ENCODE results near the gene DNAJB4.
"Not testable (repeated sequence)": the region's sequence is repeated elsewhere in the genome, so short reads cannot be mapped to it uniquely, and the experiment has no call there.

Gene DNAJB4

DNA sequence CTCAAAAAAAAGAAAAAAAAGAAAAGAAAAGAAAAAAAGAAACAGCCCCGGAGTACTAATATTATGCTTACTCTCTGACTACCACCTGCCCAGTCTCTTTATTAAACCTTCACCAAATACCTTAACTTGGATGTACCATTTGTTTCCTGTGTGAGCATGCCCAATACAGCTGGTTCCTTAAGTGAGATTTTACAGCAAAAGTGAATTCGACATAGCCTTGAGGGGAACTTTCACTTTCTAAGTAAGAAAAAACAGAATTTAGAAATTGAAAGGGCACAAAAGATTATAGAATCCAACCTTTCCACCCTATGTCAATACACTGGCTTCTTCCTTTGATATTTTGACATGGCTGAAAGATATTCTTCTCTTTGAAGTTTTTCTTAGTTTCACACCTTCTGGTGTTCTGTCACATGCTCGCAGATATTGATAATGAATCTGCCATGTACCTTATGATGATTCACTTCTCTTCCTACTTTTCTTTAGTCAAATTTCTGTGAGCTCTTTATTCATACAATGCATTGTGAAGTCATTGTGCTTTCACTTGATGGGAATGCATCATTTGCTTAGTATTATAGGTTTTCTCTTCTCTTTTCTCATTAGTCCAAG lies 35.8 kb downstream of the DNAJB4 start:
- DNase-seq: no peak

- no peak for DNase-seq
These were observed 38.7 kb downstream of the DNAJB4 start for GRCh38 chr1:78043436-78043835.

GRCh38 chr1:78044796-78045562 lies 40.2 kb downstream of the DNAJB4 start:
- no peak for DNase-seq

DNA sequence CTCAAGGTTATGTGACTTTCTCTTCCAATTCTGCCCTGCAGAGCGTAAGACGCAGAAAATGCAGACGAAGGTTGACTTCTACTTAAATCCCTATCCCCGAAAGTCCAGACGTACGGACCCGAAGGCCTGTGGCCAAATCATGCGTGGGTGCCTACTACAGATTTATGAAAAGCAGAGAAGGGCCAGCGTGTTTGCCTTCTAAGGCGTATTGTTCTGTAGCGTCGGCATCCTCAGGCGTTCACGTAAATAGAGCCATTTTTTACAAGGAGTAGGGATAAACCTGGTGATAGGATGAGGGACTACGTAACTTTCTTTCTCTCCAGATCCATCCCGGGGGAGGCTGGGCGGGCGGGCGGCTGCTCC lies 40.8 kb downstream of the DNAJB4 start:
- DNase-seq: no peak

DNA sequence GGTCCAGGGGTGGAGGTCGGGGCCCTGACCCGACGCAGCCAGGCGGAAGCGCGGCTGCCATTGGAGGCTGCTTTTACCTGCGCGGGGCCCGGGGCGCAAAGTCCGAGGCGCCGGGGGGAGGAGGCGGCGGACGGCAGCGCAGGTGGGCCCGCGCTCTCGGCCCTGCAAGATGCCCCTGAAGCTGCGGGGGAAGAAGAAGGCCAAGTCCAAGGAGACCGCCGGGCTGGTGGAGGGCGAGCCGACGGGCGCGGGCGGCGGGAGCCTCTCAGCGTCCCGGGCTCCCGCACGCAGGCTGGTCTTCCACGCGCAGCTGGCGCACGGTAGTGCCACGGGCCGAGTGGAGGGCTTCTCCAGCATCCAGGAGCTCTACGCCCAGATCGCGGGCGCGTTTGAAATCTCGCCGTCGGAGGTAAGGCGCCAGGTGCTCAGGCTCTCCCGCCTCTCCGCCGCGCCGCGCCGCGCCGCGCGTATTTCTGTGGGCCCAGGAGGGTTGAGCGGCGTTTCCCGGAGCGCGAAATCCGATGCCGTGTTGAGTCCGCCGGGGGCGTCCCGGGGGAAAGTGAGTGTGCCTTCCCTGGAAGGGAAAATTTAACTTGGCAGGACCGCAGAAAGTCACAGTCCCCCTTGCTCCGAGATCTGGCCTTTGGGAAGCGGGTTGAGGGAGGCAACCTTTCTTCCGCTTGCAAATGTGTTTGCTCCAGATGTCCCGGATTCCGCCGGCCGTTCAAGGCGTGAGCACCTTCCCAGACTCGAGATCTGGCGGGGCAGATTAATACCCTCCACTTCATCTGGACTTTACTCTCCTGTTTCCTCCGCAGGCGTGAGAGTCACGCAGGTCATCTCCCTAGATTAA lies 41.4 kb downstream of the DNAJB4 start, which contains the start of gene GIPC2:
Gene GIPC2 (plus strand): TSS at position 41 of the 853 bp plus-strand sequence. CDS start 129 bp downstream, at position 170.
- DNase-seq: peak; percentile 22

DNA sequence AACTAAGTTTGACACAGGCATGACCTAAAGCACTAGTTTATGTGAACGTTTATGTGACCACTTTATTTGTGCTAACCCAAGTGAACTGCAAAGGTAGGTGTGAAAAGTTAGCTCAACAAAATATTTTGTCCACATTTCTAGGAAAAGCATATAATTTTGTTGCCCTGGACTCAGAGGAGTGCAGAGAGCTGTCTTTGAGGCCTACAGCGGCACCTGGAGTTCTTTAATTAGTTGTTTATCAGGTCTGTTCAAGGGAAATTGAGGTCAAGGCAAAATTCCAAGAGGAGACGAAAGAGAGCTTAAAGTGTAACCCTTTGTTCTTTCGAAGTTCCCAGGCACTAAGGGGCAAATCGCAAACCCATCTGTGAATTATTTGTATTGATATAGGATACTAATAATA lies 42.4 kb downstream of the DNAJB4 start:
- no peak for DNase-seq

DNA sequence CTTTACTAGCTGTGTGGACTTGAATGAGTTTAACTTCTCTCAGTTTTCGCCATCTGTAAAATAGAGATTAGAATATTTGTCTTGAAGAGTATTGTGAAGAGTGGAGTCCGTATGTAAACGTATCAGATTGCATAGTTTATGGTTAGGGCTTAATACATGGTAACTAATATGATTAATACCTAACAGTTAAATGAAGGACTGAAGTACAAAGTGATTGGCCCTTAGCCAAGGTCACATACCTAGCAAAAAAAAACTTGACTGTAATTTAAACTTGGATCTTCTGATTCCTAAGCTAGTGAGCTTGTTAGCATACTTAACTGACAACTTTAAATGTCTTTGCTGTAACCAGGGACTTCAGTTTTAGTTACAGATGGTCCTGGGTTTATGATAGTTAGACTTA lies 42.9 kb downstream of the DNAJB4 start:
- no peak for DNase-seq

DNA sequence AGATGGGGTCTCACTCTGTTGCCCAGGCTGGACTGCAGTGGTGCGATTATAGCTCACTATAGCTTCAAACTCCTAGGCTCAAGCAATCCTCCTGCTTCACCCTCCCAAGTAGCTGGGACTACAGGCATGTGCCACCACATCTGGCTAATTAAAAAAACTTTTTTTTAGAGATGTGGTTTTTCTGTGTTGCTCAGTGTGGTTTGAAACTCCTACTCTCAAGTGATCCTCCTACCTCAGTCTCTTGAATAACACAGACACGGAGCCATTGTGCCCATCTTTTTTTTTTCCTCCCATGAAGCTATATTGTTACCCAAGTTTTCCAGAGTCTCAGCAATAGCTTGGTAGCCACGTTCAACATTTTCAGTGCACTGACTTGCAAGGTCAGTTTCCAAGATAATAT lies 43.7 kb downstream of the DNAJB4 start:
- DNase-seq: no peak

DNA sequence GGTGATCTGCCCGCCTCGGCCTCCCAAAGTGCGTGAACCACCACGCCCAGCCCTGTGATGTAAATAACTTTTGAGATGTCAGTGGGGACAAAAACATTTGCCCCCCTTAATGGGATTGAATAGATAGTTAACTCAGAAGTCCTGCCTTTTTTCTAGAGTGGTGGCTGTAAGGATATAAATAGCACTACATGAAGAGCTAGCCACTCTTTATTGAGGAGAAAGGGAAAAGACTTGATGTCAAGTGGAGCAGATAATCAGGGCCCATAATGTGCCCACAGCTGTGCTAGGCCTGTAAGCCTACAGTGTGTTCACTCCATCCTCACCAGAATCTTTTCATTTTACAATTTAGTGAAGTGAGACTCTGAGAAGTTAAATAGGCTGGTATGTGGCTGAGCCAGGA lies 44.7 kb downstream of the DNAJB4 start:
- no peak for DNase-seq

DNA sequence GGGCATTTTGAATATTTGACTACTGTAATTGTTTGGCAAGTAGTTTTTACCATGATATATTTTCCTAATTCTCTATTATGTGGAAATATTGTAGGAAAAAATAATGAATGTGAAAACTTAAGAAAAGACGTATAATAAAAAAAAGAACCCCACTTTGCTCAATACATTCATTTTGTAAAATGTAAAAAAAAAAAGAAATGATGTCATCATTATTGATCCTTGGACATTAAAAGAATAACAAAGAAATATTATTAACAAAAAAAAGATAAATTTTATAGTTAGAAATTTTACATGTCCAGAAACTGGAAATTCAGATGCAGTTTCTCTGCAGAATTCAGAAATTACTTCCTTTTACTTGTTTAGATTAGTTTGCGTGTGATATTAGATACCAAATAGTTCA lies 46.3 kb downstream of the DNAJB4 start:
- DNase-seq: no peak

DNA sequence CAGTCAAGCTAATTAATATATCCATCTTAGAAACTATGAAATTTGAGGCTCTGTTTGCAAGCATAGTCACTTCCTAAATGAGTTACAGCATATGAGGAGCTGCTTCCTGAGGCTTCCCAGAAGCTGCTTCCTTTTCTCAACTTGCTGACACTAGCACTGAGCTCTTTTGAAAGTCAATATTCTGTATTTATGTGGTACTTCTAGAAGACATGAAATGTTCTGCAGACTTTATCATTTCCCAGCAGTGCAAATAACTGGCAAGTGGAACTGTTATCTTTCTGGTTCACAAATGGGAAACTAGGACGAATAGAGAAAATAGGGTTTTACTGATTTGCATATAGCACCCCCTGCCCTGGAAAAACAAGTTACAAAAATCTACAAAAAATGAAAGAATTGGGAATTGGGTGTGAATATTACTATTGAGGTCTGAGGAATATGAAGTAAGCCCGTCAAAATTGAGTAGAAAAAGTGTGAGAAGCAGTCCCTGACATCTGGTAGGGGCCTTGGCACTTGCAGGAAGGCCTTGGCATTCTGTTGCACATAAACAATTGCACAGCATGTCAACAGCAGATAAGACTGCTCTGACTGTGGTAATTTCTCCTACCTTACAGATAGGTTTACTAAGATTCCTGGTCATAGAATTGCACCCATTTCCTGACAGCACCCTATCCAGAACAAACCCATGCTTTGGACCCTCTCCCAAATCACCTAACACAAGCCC lies 48.1 kb downstream of the DNAJB4 start:
- DNase-seq: no peak

GRCh38 chr1:78053498-78053897 lies 48.8 kb downstream of the DNAJB4 start:
- no peak for DNase-seq

GRCh38 chr1:78054559-78054958 lies 49.8 kb downstream of the DNAJB4 start:
- DNase-seq: peak; percentile 25

DNA sequence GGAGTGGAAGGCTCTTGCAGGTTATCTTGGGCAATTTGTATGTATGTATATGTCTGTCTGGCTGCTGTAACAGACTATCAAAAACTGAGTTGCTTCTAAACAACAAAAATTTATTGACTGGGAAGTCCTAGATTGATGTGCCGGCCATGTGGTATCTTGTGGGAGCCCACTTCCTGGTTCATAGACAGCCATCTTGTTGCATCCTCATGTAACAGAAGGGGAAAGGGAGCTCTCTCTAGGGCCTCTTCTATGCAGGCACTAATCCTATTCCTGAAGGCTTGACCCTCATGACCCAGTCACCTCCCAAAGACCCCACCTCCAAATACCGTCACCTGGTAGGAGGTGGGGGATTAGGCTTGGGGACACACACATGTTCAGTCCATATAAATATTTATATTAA lies 50.2 kb downstream of the DNAJB4 start:
- DNase-seq: no peak

DNA sequence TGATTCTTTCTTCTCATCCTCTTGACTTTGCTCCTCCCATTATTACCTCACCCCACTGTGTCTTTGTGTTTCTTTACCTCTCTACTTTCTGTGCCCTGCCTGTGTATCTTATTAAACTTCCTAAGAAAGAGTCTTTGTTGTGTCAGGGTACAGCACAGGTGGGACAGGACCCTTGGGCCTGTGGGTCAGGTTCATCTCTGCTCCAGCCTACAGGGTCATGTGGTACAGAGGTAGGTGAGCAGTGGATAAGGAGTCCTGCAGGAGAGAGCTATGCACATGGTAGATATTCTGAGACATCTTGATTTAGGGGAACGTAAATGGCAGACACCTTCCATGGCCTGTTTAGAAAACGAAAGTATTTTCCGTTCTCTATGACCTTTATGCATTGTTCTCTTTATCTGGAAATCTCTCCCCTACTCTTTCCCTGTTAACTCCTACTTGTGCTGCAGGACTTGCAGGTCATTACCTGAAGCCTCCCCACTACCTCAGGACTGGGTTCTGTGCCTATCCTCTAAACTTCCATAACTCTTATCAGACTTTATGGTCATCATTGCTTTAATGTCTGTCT lies 50.9 kb downstream of the DNAJB4 start:
- DNase-seq: no peak

- DNase-seq: no peak
These were observed 53.9 kb downstream of the DNAJB4 start for GRCh38 chr1:78058670-78059069.

DNA sequence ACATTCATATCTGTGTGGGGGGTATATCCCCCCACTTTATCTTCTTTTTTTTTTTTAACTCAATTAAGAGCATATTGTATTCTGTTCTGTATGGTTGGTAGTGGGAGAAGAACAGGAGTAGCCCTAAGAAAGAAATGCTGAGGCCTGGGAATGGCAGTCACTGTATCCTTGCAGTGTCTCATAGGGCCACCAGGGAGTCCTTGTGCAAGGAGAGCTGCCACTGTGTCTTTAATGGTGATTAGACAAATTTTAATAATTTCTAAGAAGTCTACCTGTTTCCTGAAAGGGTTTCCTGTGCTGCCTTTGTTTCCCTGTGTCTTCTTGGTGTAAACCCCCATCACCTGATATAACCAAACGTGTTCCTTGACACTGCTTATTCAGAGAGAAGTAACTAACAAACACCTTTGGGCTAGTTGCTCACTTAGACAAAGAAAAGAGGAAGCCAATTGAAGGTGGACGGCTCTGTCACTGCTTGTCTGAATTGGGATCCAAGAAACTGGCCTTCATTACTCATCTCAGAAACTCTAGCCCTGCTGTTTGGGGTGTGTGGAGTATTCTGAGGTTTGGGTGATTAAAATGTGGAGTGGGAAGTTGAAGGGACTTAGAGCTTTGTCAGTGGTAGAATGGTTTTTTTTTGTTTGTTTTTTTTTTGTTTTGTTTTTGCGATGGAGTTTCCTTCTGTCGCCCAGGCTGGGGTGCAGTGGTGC lies 56.3 kb downstream of the DNAJB4 start:
- no peak for DNase-seq

DNA sequence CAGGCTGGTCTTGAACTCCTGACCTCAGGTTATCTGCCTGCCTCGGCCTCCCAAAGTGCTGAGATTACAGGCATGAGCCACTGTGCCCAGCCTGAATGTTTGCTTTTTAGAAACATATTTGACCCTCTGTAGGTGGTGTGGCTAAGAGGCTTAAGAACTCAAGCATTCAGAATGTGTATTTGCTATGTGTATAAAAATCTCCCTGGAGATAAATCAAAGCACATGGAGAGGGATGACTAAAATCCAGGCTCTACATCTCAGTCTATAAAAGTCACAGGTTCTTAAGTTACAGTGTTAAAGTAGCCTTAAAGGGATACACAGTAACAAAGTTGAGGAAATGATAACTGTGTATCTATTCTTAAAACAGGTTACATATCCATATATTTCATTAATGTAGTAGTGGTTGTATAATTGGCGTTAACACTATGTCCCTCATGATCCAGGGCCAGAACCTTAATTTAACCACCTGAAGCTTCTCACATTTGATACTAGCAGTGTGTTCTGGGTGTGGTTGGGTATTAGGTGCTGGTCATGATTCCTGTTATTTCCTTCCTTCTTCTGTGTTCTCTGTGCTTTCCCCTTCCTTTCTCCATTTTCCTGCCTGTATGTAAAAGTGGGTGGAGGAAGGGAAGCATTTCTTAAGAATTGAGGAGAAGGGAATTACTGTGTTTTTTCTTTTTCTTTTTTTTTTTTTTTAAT lies 57.2 kb downstream of the DNAJB4 start:
- DNase-seq: peak; percentile 83

- DNase-seq: not testable (repeated sequence)
These were observed 60.1 kb downstream of the DNAJB4 start for GRCh38 chr1:78064886-78065285.
